ENCODE measurements around the gene FSD1L.
A peak's percentile ranks its signal among the peaks of the same experiment; 100 is the strongest.

FSD1L gene

DNA sequence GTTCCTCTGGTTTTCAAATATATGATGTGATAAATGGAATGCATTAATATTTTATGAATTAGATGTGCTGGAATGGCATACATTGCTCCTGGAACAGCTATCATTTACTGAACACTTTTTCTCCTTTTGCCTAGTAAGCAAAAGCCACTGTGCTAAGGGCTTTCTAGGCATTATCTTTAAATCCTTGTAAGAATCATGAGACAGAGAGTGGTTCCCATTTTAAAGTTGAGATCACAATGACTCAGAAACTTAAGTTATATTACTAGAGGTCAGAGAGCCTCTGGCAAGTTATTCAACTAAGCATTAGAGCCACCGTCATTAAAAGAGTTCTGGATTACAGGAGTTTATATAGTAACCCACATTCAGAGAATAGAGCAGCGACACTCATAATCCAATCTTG lies 26.7 kb upstream of the FSD1L start:
- in situ Hi-C loops (cut with MboI; ENCODE audit: low sequenced_read_pairs, unreplicated experiment): loop anchor here (25.0 kb wide), 2 partner anchors 559 to 634 kb away; no protein-coding TSS in a partner anchor
- no peak for TF ChIP-seq CTCF (IDR thresholded peaks at IDR 0.05; ENCODE audit: borderline replicate concordance, control extremely low read depth, extremely low read depth, insufficient read depth, missing control alignments)

GRCh38 chr9:105421864-105422263 lies 26.0 kb upstream of the FSD1L start:
- no peak for TF ChIP-seq CTCF (IDR thresholded peaks at IDR 0.05; ENCODE audit: borderline replicate concordance, control extremely low read depth, extremely low read depth, insufficient read depth, missing control alignments)
- in situ Hi-C loops (cut with MboI; ENCODE audit: low sequenced_read_pairs, unreplicated experiment): loop anchor here (25.0 kb wide), 2 partner anchors 560 to 635 kb away; no protein-coding TSS in a partner anchor
- DNase-seq (ENCODE audit: low spot score): no peak

More for the DNA sequence above, 26.7 kb upstream of the FSD1L start:
- DNase-seq (ENCODE audit: low spot score): no peak

DNA sequence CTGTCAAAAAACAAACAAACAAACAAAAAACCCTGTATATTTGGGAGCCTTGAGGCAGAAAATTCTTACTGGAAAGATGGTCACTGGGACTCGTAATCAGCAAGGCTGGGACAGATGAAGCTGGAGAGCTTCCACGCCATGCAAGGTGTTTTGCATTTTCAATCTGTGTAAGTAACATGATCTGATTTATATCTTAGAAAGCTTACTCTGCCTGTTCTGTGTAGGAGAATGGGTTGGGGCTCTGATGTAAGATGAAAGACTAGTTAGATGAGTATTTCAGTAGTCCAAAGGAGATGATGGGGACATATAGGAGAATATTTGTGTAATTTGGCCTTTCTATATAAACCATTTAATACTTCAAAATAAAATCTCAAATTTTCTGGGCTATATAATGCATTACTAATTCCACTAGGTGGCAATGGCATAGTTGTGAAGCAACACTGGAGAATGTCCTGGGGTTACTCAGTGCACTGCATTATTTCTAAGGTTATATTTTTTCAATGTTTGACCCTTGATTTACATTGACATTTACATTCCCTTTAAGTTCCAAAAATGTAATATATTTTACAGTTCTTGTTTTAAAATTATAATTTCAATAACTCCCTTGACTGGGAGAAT lies 21.9 kb upstream of the FSD1L start:
- in situ Hi-C loops (cut with MboI; ENCODE audit: low sequenced_read_pairs, unreplicated experiment): loop anchor here (25.0 kb wide), 1 partner anchor 286 kb away; no protein-coding TSS in a partner anchor
- DNase-seq (ENCODE audit: low spot score): peak; percentile 60
- TF ChIP-seq CTCF (IDR thresholded peaks at IDR 0.05; ENCODE audit: borderline replicate concordance, control extremely low read depth, extremely low read depth, insufficient read depth, missing control alignments): no peak

DNA sequence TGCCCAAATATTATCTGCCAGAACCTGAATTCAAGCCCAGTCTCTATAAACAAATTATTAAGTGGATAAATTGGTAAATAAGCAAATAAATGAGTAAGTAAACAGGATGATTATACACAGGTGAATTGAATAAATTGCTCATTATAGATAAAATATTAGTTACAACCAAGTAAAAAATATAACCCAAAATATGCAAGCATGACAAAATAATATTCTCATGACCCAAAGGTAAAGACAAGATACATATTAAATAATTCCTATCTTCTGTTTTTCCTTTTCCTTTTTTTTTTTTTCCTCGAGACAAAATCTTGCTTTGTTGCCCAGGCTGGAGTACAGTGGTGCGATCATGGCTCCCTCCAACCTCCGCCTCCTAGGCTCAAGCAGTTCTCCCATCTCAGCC lies 21.2 kb upstream of the FSD1L start:
- no peak for DNase-seq (ENCODE audit: low spot score)
- in situ Hi-C loops (cut with MboI; ENCODE audit: low sequenced_read_pairs, unreplicated experiment): loop anchor here (25.0 kb wide), 1 partner anchor 286 kb away; no protein-coding TSS in a partner anchor
- TF ChIP-seq CTCF (IDR thresholded peaks at IDR 0.05; ENCODE audit: borderline replicate concordance, control extremely low read depth, extremely low read depth, insufficient read depth, missing control alignments): no peak

- no peak for DNase-seq (ENCODE audit: low spot score)
- in situ Hi-C loops (cut with MboI; ENCODE audit: low sequenced_read_pairs, unreplicated experiment): loop anchor here (25.0 kb wide), 1 partner anchor 281 kb away; no protein-coding TSS in a partner anchor
- no peak for TF ChIP-seq CTCF (IDR thresholded peaks at IDR 0.05; ENCODE audit: borderline replicate concordance, control extremely low read depth, extremely low read depth, insufficient read depth, missing control alignments)
These were observed 16.2 kb upstream of the FSD1L start for GRCh38 chr9:105431424-105432246.

- TF ChIP-seq CTCF (IDR thresholded peaks at IDR 0.05; ENCODE audit: borderline replicate concordance, control extremely low read depth, extremely low read depth, insufficient read depth, missing control alignments): no peak
- DNase-seq (ENCODE audit: low spot score): no peak
- in situ Hi-C loops (cut with MboI; ENCODE audit: low sequenced_read_pairs, unreplicated experiment): loop anchor here (25.0 kb wide), 1 partner anchor 280 kb away; no protein-coding TSS in a partner anchor
These were observed 15.5 kb upstream of the FSD1L start for GRCh38 chr9:105432247-105432842.

Measured in GM13976 (cell line).